HG02798 (cell line): ENCODE results near the gene MCAT.

Experiments
- ATAC-seq: cut with Tn5 transposase; IDR thresholded peaks from one replicate; pipeline ENCODE4 v1.9.1; 2021; ENCODE audit warnings: mild to moderate bottlenecking; ENCODE audit not compliant: unreplicated experiment, poor library complexity

The MCAT gene

GRCh38 chr22:43098356-43098755 is 44.8 kb downstream of the MCAT start:
- ATAC-seq, result no peak

- no peak for ATAC-seq
Measured at GRCh38 chr22:43096420-43096819, 46.8 kb downstream of the MCAT start.

- no peak for ATAC-seq
Measured at GRCh38 chr22:43094551-43094950, 48.6 kb downstream of the MCAT start.

- ATAC-seq, result no peak
Measured at GRCh38 chr22:43094085-43094484, 49.1 kb downstream of the MCAT start.

- no peak for ATAC-seq
Measured at GRCh38 chr22:43092085-43092484, 51.1 kb downstream of the MCAT start.

GRCh38 chr22:43090130-43090789 is 52.9 kb downstream of the MCAT start:
- ATAC-seq, result no peak

- ATAC-seq, result peak; percentile 90
Measured at GRCh38 chr22:43088984-43089717, 54.0 kb downstream of the MCAT start, which contains the start of gene TTLL1. Gene TTLL1, minus strand, starts transcription at chr22:43089391. Its CDS starts 13,805 bp downstream, at chr22:43075586.

GRCh38 chr22:43088627-43088983 is 54.6 kb downstream of the MCAT start:
- ATAC-seq, result no peak

- ATAC-seq, result no peak
Measured at GRCh38 chr22:43085658-43086606, 57.3 kb downstream of the MCAT start.
